NB4 (cell line): Measurements from ENCODE around the gene RGS11.
A peak's percentile ranks its signal among the peaks of the same experiment; 100 is the strongest.

ENCODE experiments used
- POLR2A ChIP-seq: IDR thresholded peaks from 2 replicates; pipeline ENCODE4 v1.6.1; 2011; ENCODE audit warnings: mild to moderate bottlenecking; ENCODE audit not compliant: insufficient read length; ENCODE audit errors: extremely low read depth
- TF ChIP-seq, protein P1 (sequence below): IDR thresholded peaks from one replicate; pipeline ENCODE4 v1.5.1; 2012; ENCODE audit warnings: low read depth, low read length

DNA sequence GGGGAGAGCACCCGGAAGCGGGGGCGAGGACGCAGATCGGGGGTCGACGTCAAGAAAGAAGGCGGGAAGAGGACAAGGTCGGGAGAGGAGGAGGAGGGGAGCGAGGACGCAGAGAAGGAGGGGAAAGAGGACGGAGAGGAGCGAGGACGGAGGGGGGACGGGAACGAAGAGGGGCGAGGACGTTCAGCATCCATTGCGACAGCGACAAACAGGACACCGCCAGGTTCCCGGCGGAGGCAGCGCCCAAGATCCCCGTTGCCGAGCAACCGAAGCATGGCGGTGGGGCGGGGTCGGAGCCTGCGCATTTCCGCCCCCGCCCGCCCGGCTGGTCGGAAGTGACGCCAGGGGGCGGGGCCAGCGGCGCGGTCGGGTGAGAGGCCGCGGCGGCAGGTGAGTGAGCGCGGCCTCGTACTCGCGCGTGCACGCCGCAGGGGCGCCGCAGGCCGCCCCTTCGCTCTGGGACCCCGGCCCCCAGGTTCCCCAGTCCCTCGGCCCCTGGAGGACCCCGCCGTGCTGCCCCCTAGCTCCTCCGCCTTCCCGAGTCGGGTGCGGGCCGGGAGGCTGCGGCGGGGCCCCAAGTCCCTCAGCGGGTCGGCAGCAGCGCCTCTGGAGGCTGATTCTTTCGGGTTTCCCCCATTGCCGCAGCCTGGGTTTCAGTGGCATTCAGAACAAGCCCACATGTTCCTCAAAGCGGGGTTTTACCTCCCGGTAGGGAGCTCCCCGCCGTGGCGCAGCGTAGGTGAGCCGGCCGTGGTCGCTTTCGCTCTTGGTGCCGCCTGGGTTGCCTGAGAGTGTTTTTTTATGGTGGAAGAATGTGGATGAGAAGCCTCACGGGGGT is 41.1 kb downstream of the RGS11 start, which contains the start of gene FAM234A:
- TF ChIP-seq, protein P1, sequence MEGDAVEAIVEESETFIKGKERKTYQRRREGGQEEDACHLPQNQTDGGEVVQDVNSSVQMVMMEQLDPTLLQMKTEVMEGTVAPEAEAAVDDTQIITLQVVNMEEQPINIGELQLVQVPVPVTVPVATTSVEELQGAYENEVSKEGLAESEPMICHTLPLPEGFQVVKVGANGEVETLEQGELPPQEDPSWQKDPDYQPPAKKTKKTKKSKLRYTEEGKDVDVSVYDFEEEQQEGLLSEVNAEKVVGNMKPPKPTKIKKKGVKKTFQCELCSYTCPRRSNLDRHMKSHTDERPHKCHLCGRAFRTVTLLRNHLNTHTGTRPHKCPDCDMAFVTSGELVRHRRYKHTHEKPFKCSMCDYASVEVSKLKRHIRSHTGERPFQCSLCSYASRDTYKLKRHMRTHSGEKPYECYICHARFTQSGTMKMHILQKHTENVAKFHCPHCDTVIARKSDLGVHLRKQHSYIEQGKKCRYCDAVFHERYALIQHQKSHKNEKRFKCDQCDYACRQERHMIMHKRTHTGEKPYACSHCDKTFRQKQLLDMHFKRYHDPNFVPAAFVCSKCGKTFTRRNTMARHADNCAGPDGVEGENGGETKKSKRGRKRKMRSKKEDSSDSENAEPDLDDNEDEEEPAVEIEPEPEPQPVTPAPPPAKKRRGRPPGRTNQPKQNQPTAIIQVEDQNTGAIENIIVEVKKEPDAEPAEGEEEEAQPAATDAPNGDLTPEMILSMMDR: peak; percentile 25
- TF ChIP-seq POLR2A: peak; percentile 75
